K562 (cell line): ENCODE results near the gene ZPR1. TPM values are rescaled to one million over a fixed set of nuclear protein-coding genes. Genes with fewer than 3 reads are reported as not detected.

ENCODE experiments used
- NR2C2 ChIP-seq, 2 experiments: fragments of 200-800 bp in 1 of 2; sonication (Bioruptor generic) in 1 of 2; sonication (generic) in 1 of 2; formaldehyde crosslinking in 1 of 2; IDR thresholded peaks; 2 replicates each; pipeline versions ENCODE4 v1.6.1 to v1.8.0; 2016 to 2022; ENCODE audit warnings: mild to moderate bottlenecking in 1 of 2, missing compliant biosample characterization in 1 of 2, missing genetic modification characterization in 1 of 2, missing genetic modification reagents in 1 of 2
- U2AF2 ChIP-seq: fragments of 200-400 bp; formaldehyde crosslinking; optimal IDR thresholded peaks from 2 replicates; pipeline ENCODE3; 2017; ENCODE audit warnings: low read depth, mild to moderate bottlenecking, low read length
- ZNF23 ChIP-seq: fragments of 250-450 bp; sonication (Bioruptor Pico); IDR thresholded peaks from 2 replicates; pipeline ENCODE4 v1.4.0; 2020; ENCODE audit warnings: mild to moderate bottlenecking
- polyA plus RNA-seq, 8 experiments: library from polyadenylated mRNA; depleted of rRNA in 4 of 8; stranded (reverse) in 5 of 8; unstranded in 3 of 8; fragments of >200 nt; fragmentation: Nextera tagmentation in 2 of 8; fragmentation: Illumina TruSeq in 1 of 8; extraction: Ambion mirVana in 2 of 8; extraction: Trizol in 1 of 8; gene quantifications; 2 replicates each; pipeline versions ENCODE4 v1.2.1 to v1.2.3, GENCODE V29; 2011 to 2014; ENCODE audit warnings: inconsistent platforms in 1 of 8, missing spikeins in 1 of 8
- total RNA-seq, 7 experiments: library from RNA; depleted of rRNA in 6 of 7; stranded (reverse); fragments of >200 nt in 6 of 7; fragmentation: Illumina TruSeq in 2 of 7; extraction: Trizol in 2 of 7; gene quantifications; 2 replicates each; pipeline versions ENCODE4 v1.2.1 to v1.2.3, GENCODE V29; 2011 to 2021; ENCODE audit warnings: low replicate concordance in 1 of 7
- TF ChIP-seq, protein P1 (sequence below): sonication (generic); formaldehyde crosslinking; IDR thresholded peaks from 2 replicates; pipeline ENCODE4 v1.4.0; 2020; ENCODE audit warnings: mild to moderate bottlenecking, missing genetic modification reagents
- TF ChIP-seq, protein P2 (sequence below): fragments of 150-350 bp; conservative IDR thresholded peaks from 2 replicates; pipeline ENCODE4 v1.6.1; 2014; ENCODE audit warnings: low read length
- TF ChIP-seq, protein P3 (sequence below): fragments of 200-800 bp; sonication (Bioruptor generic); IDR thresholded peaks from 2 replicates; pipeline ENCODE4 v1.6.1; 2016; ENCODE audit warnings: missing genetic modification characterization, missing compliant biosample characterization

The ZPR1 gene
- total and polyA plus RNA-seq, 9 of the 15 experiments (the other 6 are each of a cell fraction or from before 2014, with no cell fraction given) = 13.0 to 120 (median 83.8) TPM

GRCh38 chr11:116828632-116829524, 41.1 kb upstream of the ZPR1 start (continued):
- TF ChIP-seq, protein P1, sequence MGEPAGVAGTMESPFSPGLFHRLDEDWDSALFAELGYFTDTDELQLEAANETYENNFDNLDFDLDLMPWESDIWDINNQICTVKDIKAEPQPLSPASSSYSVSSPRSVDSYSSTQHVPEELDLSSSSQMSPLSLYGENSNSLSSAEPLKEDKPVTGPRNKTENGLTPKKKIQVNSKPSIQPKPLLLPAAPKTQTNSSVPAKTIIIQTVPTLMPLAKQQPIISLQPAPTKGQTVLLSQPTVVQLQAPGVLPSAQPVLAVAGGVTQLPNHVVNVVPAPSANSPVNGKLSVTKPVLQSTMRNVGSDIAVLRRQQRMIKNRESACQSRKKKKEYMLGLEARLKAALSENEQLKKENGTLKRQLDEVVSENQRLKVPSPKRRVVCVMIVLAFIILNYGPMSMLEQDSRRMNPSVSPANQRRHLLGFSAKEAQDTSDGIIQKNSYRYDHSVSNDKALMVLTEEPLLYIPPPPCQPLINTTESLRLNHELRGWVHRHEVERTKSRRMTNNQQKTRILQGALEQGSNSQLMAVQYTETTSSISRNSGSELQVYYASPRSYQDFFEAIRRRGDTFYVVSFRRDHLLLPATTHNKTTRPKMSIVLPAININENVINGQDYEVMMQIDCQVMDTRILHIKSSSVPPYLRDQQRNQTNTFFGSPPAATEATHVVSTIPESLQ (CRISPR knock-in tag) = no peak
- TF ChIP-seq NR2C2 (CRISPR knock-in tag; IDR thresholded peaks at IDR 0.05) (no peak), NR2C2 (tag; IDR thresholded peaks at IDR 0.05) (no peak), ZNF23 (CRISPR knock-in tag) (no peak), U2AF2 (no peak)
- TF ChIP-seq, protein P2, sequence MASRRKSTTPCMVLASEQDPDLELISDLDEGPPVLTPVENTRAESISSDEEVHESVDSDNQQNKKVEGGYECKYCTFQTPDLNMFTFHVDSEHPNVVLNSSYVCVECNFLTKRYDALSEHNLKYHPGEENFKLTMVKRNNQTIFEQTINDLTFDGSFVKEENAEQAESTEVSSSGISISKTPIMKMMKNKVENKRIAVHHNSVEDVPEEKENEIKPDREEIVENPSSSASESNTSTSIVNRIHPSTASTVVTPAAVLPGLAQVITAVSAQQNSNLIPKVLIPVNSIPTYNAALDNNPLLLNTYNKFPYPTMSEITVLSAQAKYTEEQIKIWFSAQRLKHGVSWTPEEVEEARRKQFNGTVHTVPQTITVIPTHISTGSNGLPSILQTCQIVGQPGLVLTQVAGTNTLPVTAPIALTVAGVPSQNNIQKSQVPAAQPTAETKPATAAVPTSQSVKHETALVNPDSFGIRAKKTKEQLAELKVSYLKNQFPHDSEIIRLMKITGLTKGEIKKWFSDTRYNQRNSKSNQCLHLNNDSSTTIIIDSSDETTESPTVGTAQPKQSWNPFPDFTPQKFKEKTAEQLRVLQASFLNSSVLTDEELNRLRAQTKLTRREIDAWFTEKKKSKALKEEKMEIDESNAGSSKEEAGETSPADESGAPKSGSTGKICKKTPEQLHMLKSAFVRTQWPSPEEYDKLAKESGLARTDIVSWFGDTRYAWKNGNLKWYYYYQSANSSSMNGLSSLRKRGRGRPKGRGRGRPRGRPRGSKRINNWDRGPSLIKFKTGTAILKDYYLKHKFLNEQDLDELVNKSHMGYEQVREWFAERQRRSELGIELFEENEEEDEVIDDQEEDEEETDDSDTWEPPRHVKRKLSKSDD = no peak
- TF ChIP-seq, protein P3, sequence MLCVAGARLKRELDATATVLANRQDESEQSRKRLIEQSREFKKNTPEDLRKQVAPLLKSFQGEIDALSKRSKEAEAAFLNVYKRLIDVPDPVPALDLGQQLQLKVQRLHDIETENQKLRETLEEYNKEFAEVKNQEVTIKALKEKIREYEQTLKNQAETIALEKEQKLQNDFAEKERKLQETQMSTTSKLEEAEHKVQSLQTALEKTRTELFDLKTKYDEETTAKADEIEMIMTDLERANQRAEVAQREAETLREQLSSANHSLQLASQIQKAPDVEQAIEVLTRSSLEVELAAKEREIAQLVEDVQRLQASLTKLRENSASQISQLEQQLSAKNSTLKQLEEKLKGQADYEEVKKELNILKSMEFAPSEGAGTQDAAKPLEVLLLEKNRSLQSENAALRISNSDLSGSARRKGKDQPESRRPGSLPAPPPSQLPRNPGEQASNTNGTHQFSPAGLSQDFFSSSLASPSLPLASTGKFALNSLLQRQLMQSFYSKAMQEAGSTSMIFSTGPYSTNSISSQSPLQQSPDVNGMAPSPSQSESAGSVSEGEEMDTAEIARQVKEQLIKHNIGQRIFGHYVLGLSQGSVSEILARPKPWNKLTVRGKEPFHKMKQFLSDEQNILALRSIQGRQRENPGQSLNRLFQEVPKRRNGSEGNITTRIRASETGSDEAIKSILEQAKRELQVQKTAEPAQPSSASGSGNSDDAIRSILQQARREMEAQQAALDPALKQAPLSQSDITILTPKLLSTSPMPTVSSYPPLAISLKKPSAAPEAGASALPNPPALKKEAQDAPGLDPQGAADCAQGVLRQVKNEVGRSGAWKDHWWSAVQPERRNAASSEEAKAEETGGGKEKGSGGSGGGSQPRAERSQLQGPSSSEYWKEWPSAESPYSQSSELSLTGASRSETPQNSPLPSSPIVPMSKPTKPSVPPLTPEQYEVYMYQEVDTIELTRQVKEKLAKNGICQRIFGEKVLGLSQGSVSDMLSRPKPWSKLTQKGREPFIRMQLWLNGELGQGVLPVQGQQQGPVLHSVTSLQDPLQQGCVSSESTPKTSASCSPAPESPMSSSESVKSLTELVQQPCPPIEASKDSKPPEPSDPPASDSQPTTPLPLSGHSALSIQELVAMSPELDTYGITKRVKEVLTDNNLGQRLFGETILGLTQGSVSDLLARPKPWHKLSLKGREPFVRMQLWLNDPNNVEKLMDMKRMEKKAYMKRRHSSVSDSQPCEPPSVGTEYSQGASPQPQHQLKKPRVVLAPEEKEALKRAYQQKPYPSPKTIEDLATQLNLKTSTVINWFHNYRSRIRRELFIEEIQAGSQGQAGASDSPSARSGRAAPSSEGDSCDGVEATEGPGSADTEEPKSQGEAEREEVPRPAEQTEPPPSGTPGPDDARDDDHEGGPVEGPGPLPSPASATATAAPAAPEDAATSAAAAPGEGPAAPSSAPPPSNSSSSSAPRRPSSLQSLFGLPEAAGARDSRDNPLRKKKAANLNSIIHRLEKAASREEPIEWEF (CRISPR knock-in tag) = no peak
